ENCODE measurements around the gene GPR107.

The GPR107 gene

DNA sequence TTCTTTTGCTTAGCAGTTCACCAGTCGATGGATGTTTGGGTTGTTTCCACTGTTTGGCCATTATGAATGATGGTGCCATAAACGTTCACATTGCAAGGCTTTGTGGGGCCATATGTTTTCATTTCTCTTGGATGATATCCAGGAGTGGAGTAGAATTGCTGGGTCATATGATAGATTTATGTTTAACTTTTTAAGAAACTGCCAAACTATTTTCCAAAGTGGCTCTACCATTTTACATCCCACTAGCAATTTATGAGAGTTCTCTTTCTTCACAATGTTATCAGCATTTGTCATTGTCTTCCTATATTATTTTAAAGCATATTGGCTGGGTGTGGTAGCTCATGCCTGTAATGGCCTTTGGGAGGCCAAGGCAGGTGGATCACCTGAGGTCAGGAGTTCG is 5.2 kb downstream of the GPR107 start:
- DNase-seq: no peak

DNA sequence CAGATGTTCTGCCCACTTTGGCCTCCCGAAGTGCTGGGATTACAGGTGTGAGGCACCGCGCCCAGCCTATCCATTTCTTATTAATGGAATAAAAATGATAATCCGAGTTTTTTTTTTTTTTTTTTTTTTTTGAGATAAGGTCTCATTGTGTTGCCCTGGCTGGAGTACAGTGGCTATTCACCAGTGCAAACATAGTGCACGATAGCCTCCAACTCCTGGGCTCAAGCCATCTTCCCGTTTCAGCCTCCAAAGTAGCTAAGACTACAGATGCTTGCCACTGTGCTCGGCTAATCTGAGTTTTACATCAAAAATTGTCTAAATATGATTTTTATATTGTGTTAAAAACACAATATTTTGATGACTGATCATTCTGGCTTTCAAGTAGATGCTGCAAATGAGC is 6.6 kb downstream of the GPR107 start:
- DNase-seq: no peak

DNA sequence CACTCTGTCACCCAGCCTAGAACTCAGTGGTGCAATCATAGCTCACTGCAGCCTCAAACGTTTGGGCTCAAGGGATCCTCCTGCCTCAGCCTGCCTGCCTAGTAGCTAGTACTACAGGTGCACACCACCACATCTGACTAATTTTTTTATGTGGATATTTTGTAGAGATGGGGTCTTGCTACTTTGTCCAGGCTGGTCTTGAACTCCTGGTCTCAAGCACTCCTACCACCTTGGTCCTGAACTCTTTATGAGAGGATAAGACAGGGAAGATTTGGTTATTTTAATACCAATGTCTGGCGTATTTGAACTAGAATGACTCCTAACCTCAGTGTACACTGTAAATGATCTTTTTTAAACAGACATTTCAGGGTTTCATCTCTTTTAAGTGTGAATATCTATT is 9.0 kb downstream of the GPR107 start:
- no peak for DNase-seq

DNA sequence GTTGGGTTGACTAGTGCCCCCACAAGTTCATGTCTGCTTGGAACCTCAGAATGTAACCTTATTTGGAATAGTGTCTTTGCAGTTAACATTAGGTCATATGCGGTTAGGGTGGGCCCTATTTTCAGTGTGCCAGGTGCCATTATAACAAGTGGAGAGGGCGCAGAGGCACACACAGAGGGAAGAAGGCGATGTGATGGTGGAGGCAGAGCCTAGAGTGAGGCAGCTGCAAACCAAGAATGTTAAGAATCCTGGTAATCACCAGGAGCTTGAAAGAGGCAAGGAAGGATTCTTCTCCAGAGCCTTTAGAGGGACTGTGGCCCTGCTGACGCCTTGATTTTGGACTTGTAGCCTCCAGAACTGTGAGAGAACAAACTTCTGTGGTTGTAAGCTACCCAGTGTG is 10.9 kb downstream of the GPR107 start:
- no peak for DNase-seq

DNA sequence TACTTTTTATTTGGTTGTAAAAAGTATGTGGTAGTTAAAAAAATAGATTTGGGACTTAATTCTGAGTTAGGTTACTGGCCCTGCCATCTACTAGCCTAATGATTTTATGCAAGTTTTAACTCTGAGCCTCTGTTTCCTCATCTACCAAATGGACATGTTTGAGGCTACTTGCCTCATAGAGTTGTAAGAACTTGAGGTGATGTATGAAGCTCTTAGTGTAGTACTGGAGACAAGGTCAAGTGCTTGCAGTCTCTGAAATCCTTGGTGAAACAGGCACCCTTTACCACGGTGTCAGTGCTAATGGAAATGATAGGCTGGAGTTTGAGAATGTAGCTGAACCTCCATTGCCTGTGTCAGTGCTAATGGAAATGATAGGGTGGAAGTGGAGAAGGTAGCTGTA is 15.3 kb downstream of the GPR107 start:
- no peak for DNase-seq

DNA sequence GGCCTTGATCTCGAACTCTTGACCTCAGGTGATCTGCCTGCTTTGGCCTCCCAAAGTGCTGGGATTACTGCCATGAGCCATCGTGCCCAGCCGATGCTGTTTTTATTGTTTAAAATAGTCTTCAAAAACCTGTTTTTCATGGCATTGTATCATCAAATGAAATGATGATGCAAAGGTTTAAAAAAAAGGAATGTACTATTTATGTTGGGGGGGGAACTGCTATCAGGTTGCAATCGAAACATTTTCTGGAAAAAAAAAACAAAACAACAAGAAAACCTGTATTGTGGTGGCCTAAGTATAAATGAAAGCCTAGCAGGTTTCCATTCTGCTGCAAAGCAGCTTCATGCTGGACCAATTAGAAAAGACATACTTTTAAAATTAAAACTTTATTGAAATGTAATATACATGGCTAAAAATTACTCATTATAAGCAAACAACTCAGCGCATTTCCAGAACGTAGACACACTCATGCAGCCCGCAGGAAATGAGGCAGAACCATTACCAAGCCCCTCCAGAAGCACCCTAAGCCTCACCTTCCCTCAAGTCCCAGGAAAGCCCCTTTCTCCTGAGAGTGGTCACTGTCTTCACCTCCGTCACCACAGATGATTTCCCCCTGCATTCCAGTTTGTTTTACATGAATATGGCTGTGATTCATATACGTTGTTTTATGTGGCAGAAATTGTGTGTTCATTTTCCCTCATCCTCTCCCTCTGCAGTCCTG is 19.0 kb downstream of the GPR107 start:
- no peak for DNase-seq

DNA sequence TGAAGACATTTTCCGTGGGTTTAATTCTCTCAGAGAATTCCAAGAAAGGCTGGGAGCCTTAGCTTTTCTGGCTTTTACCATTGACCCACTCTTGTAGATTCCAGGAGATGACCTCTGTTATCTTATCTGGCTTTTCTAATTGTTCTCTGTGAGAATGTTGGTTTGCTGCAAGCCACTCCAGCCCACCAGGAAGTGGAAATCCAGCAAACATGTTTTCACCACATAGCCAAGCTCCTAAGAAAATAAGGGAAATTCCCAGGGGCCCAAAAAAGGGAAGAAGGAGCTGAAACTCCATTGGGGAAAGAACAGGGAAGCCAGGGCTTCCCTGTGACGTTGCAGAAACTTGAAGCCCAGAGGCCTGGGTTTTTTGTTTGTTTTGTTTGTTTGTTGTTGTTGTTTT is 19.7 kb downstream of the GPR107 start:
- DNase-seq: no peak

DNA sequence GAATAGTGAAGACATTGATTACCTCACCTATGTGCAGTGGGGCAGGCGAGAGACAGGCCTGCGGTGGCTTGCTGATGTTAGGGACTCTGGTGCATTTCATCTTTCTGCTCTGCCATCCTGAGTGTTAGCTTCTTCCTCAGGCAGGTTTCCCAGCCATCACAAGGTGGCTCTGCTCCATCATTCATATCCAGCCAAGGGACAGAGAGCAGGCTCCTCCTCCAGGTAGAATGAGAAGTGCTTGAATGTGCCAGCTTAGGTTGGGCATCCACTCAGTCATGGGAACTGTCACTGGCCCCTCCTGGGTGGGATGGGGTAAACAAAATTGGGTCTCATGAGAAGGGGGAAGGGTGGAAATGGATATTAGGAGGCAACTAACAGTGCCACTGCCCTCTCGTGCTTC is 24.8 kb downstream of the GPR107 start:
- no peak for DNase-seq

DNA sequence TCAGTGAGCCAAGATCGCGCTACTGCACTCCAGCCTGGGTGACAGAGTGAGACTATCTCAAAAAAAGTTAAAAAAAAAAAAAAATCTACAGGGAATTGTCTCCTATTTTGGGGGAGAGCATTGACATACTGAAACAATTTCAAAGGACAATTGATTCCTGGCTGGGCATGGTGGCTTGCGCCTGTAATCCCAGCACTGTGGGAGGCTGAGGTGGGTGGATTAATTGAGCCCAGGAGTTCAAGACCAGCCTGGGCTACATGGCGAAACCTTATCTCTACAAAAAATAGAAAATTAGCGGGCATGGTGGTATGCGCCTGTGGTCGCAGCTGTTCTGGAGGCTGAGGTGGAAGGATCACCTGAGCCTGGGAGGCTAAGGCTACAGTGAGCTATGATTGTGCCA is 30.6 kb downstream of the GPR107 start:
- DNase-seq: no peak

DNA sequence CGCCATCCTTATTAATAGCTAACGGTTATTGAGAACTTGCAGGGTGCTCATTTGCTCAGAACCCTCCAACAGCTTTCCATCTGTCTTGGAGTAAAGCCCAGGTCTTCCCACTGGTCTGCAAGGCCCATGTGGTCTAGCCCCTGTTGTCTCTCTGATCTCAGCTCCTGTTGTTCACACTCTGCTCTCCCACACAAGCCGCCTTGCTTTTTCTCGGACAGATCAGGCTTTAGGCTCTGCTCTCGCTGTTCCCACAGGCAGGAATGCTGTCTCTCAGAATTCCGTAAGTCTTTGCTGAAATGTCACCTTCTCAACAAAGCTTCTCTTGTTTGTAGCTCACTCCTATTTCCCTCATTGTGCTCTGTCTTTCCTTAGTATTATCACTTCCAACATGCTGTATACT is 34.3 kb downstream of the GPR107 start:
- DNase-seq: no peak

DNA sequence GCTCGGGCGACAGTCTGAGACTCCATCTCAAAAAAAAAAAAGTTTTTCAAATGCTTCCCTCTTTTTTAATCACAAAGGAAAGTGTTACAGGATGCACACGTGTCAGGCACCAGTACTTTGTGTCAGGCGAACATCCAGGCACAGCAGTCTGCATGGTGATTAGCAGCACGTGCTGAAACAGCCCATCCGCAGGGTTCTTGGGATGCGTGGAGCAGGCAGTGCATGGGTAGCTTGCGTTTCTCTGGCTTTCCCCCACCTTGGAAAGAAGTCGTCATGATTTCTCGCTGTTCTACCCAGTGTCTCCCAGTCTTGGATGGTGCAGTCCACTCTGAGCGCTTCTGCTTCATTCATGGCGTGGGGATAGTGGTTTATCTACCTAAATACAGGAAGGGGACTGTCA is 35.4 kb downstream of the GPR107 start:
- DNase-seq: no peak

DNA sequence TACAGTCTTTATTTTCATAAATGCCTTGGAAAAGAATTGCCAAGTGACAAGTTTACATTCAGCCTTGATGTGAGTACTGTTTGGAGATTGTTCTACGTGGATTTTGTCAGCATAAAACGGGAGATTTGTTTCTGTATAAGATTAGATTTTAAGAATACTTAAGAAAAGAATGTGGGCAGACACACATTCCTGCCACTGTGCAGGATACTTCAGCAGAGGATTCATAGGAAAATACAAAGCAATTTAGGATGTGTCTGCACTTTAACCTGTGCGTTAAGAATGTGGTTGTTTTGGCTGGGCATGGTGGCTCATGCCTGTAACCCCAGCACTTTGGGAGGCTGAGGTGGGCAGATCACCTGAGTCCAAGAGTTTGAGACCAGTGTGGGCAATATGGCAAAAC is 37.2 kb downstream of the GPR107 start:
- no peak for DNase-seq

DNA sequence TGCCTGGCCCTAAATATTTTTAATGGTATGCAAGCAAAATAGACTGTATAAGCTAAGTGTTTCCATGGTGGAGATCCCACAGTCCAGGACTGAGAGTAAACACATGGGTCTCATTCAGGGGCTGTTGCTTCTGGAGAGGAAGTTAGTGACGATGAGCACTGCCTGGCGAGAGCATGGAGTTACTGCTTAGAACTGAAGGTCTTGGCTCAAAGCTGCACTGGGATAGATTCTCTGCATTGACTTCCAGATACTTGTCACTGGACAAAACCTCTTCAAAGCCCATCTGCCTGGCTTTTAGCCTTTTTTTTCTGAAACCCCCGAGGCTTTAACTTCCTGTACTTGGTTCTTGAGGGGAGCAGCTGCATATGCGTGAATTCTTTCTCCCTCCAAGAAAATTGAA is 39.2 kb downstream of the GPR107 start:
- no peak for DNase-seq

DNA sequence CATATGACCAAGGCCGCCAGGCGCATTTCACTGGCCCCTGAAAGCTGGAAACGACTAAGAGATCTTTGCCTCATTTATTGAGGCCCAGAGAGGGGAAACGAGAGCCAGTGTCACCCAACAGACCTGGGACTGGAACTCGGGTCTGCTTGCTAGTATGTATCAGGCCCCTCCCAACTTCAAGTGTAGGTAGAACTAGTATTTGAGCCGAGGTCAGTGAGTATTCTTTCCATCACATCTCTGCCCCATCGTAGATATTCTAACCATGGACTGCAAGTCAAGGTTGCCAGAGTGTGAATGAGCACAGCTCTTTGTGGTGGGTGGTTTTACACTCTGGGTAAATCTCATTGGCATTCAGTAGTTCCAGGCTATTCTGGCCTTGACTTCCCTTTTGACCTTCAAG is 42.2 kb downstream of the GPR107 start:
- DNase-seq: no peak

DNA sequence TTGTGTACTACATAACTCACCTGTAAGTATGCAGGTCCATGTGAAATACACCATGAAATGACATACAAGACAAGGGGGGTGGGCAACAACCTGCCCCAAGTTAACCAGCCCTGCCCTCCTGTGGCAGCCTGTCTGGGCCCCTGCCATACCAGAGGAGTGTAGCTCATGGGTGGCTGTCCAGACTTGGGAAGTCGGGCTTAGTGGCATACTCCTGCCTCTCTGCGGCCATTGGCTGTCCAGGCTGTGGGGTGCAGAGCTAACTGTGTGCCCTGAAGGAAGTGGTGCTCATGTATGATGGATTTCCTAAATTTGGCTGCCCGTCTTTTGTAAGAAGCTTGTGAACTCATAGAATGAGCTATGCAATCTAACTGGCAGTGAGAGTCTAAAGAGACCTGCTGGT is 47.0 kb downstream of the GPR107 start:
- no peak for DNase-seq

DNA sequence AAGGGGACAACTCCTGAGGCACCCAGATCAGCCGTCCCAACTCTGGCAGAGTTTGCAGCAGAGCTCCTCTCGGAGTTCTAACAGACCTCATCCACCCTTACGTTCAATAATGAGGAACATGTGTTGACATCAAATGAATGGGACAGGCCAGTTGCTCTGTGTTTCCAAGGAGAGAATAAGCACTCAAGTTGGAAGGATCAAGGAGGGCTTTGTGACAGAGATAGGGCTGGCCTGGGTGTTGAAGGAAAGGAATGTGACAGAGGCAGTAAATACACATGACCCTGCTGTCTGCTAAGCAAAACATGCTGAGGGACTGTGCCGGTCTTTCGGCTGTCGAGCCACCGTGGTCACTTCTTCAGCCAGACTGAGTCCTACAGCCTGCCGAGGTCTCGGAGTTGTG is 48.2 kb downstream of the GPR107 start:
- no peak for DNase-seq

DNA sequence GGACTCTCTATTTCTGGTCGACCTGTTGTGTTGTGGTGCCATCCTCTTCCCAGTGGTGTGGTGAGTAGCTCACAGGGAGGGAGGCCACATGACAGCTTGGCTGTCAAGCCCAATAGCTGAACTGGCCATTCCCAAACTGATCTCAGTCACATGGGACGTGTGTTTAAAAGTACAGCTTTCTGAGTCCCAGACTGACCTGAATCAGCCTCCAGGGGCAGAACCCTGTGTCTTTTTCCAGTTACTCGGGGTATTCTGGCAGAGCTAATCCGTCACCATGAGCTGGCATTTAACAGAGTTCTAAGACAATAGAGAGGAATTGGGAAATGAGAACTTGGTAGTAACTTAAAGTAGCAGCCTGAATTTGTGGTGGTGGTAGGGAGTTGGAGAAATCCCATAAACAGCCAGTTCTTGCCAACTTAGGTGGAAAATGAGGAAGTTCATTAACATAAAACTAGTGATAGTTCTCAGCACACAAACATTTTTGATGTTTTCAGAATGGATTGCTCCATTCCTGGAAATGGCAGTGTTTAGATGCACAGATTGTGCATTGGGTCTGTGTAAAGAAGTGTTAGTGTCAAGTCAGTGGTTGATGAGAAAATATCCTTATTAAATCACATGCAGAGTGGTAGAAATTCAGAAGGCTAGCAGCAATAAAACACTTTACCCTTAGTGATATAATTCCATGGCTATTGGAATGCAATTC is 50.9 kb downstream of the GPR107 start:
- no peak for DNase-seq

DNA sequence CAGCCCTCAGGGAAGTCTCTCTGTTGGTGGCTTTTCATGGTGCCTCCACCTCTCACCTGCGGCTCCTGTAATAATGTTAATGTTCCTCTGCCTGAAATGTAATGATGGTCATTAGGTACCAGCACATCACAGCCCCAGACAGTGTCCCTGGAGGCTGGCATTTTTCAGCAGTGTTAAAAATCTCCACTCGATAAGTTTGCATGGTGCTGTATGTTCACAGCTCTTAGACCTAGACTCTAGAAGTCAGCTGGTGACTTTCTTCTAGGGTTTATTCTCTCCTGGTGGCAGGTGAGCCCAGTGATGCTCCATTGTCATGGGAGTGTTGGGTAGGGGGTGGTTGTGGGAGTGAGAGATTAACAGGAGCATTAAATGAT is 53.1 kb downstream of the GPR107 start:
- no peak for DNase-seq

DNA sequence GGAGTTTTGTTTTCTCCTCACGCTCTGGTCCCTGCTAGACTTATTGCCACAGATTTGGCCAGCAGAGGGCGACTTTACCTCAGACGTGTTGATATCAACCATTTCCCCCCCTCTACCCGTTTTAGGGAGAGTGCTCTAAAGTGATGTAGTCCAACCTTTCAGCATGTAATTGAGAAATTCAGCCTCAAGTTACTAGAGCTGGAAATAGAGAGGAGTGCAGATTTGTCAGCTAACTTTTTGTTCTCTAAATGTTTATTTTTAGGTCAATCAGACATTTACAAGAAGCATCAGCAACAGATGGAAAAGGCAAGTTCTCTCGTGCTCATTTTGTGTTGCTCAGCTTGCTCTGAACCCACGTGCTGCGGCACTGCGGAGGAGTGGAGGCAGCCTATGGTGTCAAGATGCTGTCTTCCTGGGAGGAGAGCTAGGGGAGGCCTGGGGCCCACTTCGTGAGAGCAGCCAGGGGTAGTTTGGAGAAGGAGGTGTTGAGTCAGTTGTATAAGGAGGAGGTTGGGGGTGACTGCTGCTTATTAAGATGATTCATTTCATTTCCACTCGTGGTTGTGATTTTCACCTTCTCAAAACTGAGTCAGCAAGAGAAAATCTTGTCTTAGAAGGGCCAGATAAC is 53.6 kb downstream of the GPR107 start:
- DNase-seq: peak; percentile 84 to 89

DNA sequence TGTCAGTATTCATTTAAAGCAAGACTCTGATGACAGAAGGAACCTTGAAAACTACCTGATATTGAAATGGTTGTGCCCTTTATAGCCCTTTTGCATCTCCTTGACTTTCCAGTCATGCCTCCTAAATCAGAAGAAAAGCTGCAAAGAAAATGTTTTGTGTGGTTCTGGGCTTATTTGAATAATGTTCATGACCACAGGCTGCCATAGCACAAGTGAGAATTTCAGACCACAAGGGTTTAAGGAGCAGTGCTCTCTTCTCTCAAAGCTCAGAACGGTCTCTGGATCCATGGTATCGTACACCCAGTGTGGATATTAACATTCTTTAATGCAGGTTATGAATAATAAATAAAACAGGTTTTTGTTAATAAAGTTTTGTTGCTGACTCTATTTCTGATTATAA is 54.2 kb downstream of the GPR107 start:
- no peak for DNase-seq

DNA sequence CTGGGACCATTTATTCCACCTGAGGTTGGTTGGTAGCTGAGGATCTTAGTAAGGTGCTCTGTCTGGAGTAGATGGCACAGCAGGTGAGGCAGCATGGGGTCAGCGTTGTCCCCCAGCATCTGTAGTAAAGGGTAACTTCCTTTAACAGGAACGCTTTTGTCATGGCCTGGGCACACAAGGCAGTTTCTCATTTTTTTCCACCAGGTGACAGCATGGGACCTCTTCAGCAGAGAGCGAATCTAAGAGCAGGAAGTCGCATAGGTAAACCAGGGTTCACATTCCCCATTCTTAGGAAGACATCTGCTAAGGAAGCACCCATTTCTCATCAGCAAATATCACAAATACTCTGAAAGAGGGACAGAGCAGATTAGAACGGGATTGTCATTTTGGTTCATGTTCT is 56.5 kb downstream of the GPR107 start:
- DNase-seq: no peak

DNA sequence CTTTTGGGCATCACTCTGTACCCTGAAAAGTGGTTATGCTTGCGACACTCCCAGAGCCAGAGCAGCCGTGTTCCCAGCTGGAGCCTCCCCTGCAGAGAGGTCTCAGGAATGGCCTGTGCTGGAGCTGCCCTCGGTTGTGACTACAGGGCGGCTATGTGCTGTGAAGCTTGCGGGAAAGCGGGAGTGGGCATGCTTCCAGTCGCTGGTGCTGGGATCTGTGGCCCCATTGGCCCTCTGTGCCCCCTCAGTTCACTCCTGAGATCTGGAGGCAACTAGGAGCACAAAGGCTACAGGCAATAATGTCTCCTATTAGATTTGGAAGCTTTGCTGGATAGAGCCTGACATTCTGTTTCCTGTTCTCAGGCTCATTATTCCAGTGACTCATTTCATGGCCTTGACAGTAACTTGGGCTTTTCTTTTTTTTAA is 56.9 kb downstream of the GPR107 start:
- no peak for DNase-seq

DNA sequence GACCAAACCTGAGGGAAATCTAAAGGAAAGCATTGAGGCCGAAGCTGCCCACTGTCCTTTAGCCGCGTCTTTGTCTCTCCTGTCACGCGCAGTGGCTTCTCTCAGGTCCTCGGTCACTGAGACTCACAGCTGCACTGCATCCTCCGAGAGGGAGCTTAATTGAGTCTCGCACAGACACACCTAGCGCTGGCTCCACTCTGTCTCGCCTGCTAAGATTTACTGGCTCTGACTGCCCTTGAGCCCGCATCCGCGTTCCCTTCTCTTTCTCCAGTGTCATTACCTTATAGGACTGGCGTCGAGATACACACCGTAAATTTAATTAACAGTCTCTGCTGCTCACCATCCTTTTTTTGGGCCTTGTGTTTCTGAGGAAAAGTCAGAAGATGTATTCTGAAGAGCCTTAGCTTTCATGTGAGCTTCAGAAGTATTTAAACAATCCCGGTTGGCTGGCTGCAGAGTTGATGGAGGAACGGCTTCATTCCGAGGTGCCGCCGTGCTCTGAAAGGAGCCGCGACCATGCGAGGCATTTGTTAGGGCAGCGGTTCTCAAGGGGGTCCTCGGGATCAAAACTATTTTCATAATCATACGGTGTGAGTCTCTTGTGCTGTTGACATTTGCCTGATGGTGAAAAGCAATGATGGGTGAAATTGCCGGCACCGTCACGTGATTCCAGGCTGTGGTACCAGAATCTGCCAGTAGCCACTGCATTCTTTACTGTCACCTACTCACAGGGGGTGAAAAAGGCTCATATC is 58.3 kb downstream of the GPR107 start:
- DNase-seq: no peak

All from stimulated activated CD4-positive, alpha-beta T cell treated with anti-CD3 and anti-CD28 coated beads, Interleukin-2, amount 100 ng/mL, for 48 hours (primary cell).